Activated naive CD4-positive, alpha-beta T cell treated with anti-CD3 and anti-CD28 coated beads for 36 hours (primary cell): ENCODE data around the gene AMN. TPM values are rescaled to one million over a fixed set of nuclear protein-coding genes. Genes with fewer than 3 reads are reported as not detected.

ENCODE experiments used
- CTCF ChIA-PET: fragments of 350-600 bp; sonication (Branson Sonifier 250); formaldehyde crosslinking; loops from one replicate; lab custom pipeline; 2021; ENCODE audit warnings: antibody characterized with exemption; lab: Charles Lee
- DNase-seq: peaks from one replicate; pipeline ENCODE4 v3.0.0-alpha.2; 2020
- H3K27ac Mint-ChIP-seq: one replicate; pipeline ENCODE4 v1.8.0; 2021; ENCODE audit warnings: mild to moderate bottlenecking, mixed read lengths
- H3K27me3 Mint-ChIP-seq: one replicate; pipeline ENCODE4 v1.8.0; 2021; ENCODE audit warnings: low read depth, mixed read lengths
- H3K36me3 Mint-ChIP-seq: one replicate; pipeline ENCODE4 v1.8.0; 2021; ENCODE audit warnings: low read depth, mixed read lengths
- H3K4me1 Mint-ChIP-seq: one replicate; pipeline ENCODE4 v1.8.0; 2021; ENCODE audit warnings: low read depth, mixed read lengths
- H3K4me3 Mint-ChIP-seq: one replicate; pipeline ENCODE4 v1.8.0; 2021; ENCODE audit warnings: mild to moderate bottlenecking, moderate library complexity, mixed read lengths
- H3K9me3 Mint-ChIP-seq: one replicate; pipeline ENCODE4 v1.8.0; 2021; ENCODE audit warnings: mixed read lengths
- intact Hi-C: fragments of 100-400 bp; cut with micrococcal nuclease; formaldehyde crosslinking; loops from one replicate; pipeline ENCODE4 v1.15.1; 2023
- total RNA-seq, 2 experiments: library from RNA; stranded (reverse); gene quantifications; one replicate each; pipeline ENCODE4 v1.2.3, GENCODE V29; 2021

AMN gene
- total RNA-seq, 2 experiments from 2014 or later, result 0.33 to 0.37 TPM

- DNase-seq, result no peak
- Mint-ChIP-seq H3K9me3 (no peaks in the 10 kb centered on the region), H3K27me3 (no peaks in the 10 kb centered on the region), H3K36me3 (no peaks in the 10 kb centered on the region), H3K27ac (no peak overlapping the region), H3K4me1 (no peaks in the 10 kb centered on the region), H3K4me3 (no peak overlapping the region)
- CTCF ChIA-PET, result interaction anchor here (0.9 to 1.4 kb wide), 2 partner anchors 221 to 223 kb away, joined by 3 to 7 read pairs; no protein-coding TSS in a partner anchor
- intact Hi-C loops, result no loop called here
These were observed 6.0 kb upstream of the AMN start for GRCh38 chr14:102916347-102917055.

DNA sequence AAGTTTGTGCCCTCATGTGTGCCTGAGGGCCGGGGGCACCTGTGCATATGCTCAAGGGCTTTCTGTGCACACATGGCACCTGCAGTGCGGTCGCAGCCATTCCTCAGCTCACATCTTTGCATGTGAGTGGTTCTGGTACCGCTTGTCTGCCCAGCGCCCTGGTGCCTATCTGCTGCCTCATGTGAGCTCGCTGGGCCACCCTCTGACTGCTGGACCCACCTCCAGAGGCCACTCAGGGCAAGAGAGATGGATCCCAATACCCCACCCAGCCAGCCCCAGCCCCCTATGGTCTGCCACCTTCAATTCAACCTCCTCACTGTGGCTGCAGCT, 5.4 kb upstream of the AMN start:
- CTCF ChIA-PET, result interaction anchor here (0.9 kb wide), 1 partner anchor 223 kb away, joined by 3 read pairs; no protein-coding TSS in a partner anchor
- Mint-ChIP-seq H3K9me3 (no peaks in the 10 kb centered on the region), H3K4me1 (no peaks in the 10 kb centered on the region), H3K27ac (no peak overlapping the region), H3K36me3 (no peaks in the 10 kb centered on the region), H3K4me3 (no peak overlapping the region), H3K27me3 (no peaks in the 10 kb centered on the region)
- intact Hi-C loops, result no loop called here
- DNase-seq, result no peak

- Mint-ChIP-seq H3K4me3 (no peak overlapping the region), H3K9me3 (no peaks in the 10 kb centered on the region), H3K4me1 (no peaks in the 10 kb centered on the region), H3K27ac (no peak overlapping the region), H3K36me3 (no peaks in the 10 kb centered on the region), H3K27me3 (no peaks in the 10 kb centered on the region)
- intact Hi-C loops, result loop anchor here (1.0 to 2.0 kb wide), 3 partner anchors 142 to 393 kb away; no protein-coding TSS in a partner anchor
- DNase-seq, result peak; percentile 80
- CTCF ChIA-PET, result interaction anchor here (0.7 to 1.0 kb wide), 4 partner anchors 71 to 224 kb away, joined by 3 to 7 read pairs (median 4); no protein-coding TSS in a partner anchor
These were observed 4.8 kb upstream of the AMN start for GRCh38 chr14:102917469-102918211.

GRCh38 chr14:102918438-102918837, 4.0 kb upstream of the AMN start:
- H3K9me3 Mint-ChIP-seq, result no peaks in the 10 kb centered on the region
- CTCF ChIA-PET, result interaction anchor here (0.7 to 1.0 kb wide), 3 partner anchors 72 to 224 kb away, joined by 3 to 7 read pairs (median 4); no protein-coding TSS in a partner anchor
- intact Hi-C loops, result loop anchor here (1.0 to 2.0 kb wide), 3 partner anchors 143 to 394 kb away; no protein-coding TSS in a partner anchor
- H3K36me3 Mint-ChIP-seq, result no peaks in the 10 kb centered on the region
- no peak for DNase-seq
- H3K4me3 Mint-ChIP-seq, result no peak overlapping the region
- H3K27ac Mint-ChIP-seq, result no peak overlapping the region
- H3K4me1 Mint-ChIP-seq, result peaks cover 2% of the 10 kb centered on the region
- peaks cover 2% of the 10 kb centered on the region for H3K27me3 Mint-ChIP-seq

- DNase-seq, result no peak
- no peak overlapping the region for H3K4me3 Mint-ChIP-seq
These were observed 2.0 kb upstream of the AMN start for GRCh38 chr14:102920273-102920997.

DNA sequence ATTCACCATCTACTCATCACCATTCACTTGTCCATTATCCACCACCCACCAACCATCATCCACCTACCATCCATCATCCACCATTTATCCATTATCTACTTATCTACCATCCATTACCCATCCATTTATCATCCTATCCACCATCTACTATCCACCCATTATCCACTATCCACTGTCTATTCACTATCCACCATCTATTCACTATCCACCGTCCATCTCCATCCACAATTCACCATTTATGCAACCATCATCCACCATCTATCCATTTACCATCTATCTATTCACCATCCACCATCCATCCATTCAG, 1.5 kb upstream of the AMN start:
- H3K36me3 Mint-ChIP-seq, result no peaks in the 10 kb centered on the region
- intact Hi-C loops, result no loop called here
- DNase-seq, result no peak
- no peak overlapping the region for H3K4me3 Mint-ChIP-seq
- no peaks in the 10 kb centered on the region for H3K9me3 Mint-ChIP-seq
- peaks cover 9% of the 10 kb centered on the region for H3K27me3 Mint-ChIP-seq
- H3K27ac Mint-ChIP-seq, result no peak overlapping the region
- peaks cover 5% of the 10 kb centered on the region for H3K4me1 Mint-ChIP-seq
- CTCF ChIA-PET, result no interaction called here

More at GRCh38 chr14:102920273-102920997, 2.0 kb upstream of the AMN start:
- H3K27me3 Mint-ChIP-seq, result peaks cover 7% of the 10 kb centered on the region
- no peak overlapping the region for H3K27ac Mint-ChIP-seq
- peaks cover 5% of the 10 kb centered on the region for H3K4me1 Mint-ChIP-seq
- H3K36me3 Mint-ChIP-seq, result no peaks in the 10 kb centered on the region
- H3K9me3 Mint-ChIP-seq, result no peaks in the 10 kb centered on the region
- intact Hi-C loops, result no loop called here
- CTCF ChIA-PET, result no interaction called here

DNA sequence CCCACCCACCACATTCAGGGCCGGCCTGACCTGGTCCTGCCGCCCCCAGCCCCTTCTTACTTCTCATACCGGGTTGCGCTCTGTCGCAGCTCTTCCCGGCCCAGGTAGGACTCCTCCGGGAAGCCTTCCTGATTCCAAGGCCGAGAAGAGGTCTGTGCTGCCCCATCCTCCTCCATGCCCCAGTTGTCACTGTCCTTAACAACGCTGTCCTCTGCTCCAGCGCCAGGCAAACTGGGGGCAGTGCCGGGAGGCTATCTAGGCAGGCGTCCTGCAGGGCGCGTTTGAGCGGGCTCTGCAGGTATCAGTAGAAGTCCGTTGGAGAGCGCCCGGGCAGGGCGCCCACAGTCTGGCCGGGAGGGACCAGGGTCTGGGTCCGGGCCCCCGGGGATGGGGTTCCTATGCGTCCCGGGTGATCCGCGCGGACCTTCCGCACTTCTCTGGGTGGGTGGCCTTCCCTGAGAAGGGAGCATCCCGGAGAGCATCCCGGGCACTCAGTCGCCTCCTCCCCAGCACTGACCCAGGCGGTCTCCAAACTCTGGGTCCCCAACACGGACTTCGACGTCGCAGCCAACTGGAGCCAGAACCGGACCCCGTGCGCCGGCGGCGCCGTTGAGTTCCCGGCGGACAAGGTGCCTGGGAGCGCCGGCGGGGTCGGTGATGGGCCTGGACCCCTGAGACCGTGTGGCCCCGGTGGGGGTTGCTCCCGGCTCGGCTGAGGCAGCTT, 900 bp downstream of the AMN start:
- H3K4me3 Mint-ChIP-seq, result peak overlapping the region; percentile 37
- CTCF ChIA-PET, result interaction anchor here (1.1 kb wide), 1 partner anchor 229 kb away, joined by 5 read pairs; no protein-coding TSS in a partner anchor
- H3K36me3 Mint-ChIP-seq, result no peaks in the 10 kb centered on the region
- peaks cover 23% of the 10 kb centered on the region for H3K27me3 Mint-ChIP-seq
- peaks cover 7% of the 10 kb centered on the region for H3K4me1 Mint-ChIP-seq
- intact Hi-C loops, result no loop called here
- no peaks in the 10 kb centered on the region for H3K9me3 Mint-ChIP-seq
- DNase-seq, result no peak
- no peak overlapping the region for H3K27ac Mint-ChIP-seq

- Mint-ChIP-seq H3K36me3 (no peaks in the 10 kb centered on the region), H3K27ac (no peak overlapping the region), H3K4me1 (peaks cover 11% of the 10 kb centered on the region), H3K27me3 (peaks cover 28% of the 10 kb centered on the region), H3K9me3 (no peaks in the 10 kb centered on the region), H3K4me3 (no peak overlapping the region)
- CTCF ChIA-PET, result interaction anchor here (1.1 kb wide), 1 partner anchor 229 kb away, joined by 5 read pairs; no protein-coding TSS in a partner anchor
- intact Hi-C loops, result no loop called here
- no peak for DNase-seq
These were observed 1.5 kb downstream of the AMN start for GRCh38 chr14:102923925-102924486.

DNA sequence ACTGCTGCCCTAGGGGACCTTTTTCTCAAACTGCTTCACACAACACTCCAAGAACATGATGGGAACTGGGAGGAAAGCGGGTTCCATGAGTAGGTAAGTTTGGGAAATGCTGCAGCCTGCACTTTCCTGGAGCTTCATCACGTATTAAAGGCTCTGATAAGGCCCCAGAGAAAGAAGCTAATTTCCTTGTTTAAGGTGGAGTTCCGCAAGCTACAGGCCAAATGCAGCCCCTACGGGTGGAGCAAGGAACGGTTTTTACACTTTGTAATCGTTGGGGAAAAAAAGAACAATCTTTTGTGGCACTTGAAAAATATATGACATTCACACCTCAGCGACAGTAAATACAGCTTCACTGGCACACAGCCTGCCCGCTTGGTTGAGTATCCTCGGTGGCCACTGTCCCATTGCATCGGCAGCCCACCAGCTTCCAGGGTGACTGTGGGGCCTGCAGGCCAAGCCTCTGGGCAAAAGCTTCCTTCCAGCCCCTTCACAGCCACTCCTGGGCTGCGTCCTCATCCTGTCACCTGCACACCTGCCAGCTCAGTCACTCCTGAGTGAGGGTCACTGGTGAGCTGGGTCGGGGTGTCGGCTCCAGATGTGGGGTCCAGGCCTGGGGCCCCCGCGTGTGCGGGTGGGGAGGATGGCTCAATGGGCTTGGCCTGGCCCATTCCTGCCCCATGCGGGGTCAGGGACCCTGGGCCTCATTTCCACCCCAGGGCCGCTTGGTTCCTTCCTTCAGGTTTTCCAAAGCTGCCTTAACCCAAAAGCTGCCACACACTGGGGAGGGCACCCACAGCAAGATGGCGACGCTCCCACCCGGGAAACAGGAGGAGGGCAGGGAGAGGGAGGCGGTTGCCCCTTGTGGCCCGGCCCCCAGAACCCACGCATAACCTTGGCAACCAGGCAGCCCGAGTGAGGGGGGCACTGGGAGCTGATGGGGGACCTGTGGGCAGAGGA, 2.4 kb downstream of the AMN start:
- no peak overlapping the region for H3K27ac Mint-ChIP-seq
- H3K9me3 Mint-ChIP-seq, result no peaks in the 10 kb centered on the region
- peaks cover 28% of the 10 kb centered on the region for H3K27me3 Mint-ChIP-seq
- CTCF ChIA-PET, result interaction anchor here (1.1 kb wide), 1 partner anchor 230 kb away, joined by 5 read pairs; no protein-coding TSS in a partner anchor
- peaks cover 11% of the 10 kb centered on the region for H3K4me1 Mint-ChIP-seq
- no peak overlapping the region for H3K4me3 Mint-ChIP-seq
- no peaks in the 10 kb centered on the region for H3K36me3 Mint-ChIP-seq
- intact Hi-C loops, result no loop called here
- no peak for DNase-seq

DNA sequence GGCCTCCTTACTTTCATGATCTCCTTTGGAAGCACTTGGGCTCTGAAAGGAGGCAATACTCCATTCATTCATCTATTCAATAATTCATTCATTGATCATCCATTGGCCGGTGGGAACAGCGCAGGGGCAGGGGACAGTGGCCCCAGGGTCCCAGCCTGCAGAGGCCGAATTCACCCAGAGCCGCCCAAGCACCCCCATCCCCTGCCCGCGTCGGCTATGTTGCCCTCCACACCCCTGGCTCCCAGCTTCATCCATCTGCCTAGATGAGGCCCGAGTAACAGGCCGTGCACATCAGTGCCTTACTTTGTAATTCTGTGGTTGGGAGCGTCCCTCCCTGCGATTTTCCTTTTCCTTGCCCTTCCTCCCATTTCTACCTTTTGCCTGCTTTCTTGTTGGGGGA, 3.2 kb downstream of the AMN start:
- Mint-ChIP-seq H3K9me3 (no peaks in the 10 kb centered on the region), H3K4me3 (no peak overlapping the region), H3K27ac (no peak overlapping the region), H3K36me3 (no peaks in the 10 kb centered on the region), H3K27me3 (peaks cover 29% of the 10 kb centered on the region), H3K4me1 (peaks cover 11% of the 10 kb centered on the region)
- intact Hi-C loops, result no loop called here
- CTCF ChIA-PET, result no interaction called here
- no peak for DNase-seq

- peaks cover 33% of the 10 kb centered on the region for H3K27me3 Mint-ChIP-seq
- H3K4me1 Mint-ChIP-seq, result peaks cover 11% of the 10 kb centered on the region
- CTCF ChIA-PET, result interaction anchor here (0.6 kb wide), 1 partner anchor 534 kb away, joined by 5 read pairs; no protein-coding TSS in a partner anchor
- H3K9me3 Mint-ChIP-seq, result no peaks in the 10 kb centered on the region
- DNase-seq, result no peak
- no peak overlapping the region for H3K4me3 Mint-ChIP-seq
- intact Hi-C loops, result no loop called here
- H3K27ac Mint-ChIP-seq, result no peak overlapping the region
- H3K36me3 Mint-ChIP-seq, result no peaks in the 10 kb centered on the region
These were observed 3.6 kb downstream of the AMN start for GRCh38 chr14:102926104-102926503.
